ENCODE measurements around the gene SLC4A3. TPM values are rescaled to one million over a fixed set of nuclear protein-coding genes. Genes with fewer than 3 reads are reported as not detected.

The SLC4A3 gene
- total and polyA plus RNA-seq, 2 donors from 2014 or later: 4.9 to 5.2 TPM

DNA sequence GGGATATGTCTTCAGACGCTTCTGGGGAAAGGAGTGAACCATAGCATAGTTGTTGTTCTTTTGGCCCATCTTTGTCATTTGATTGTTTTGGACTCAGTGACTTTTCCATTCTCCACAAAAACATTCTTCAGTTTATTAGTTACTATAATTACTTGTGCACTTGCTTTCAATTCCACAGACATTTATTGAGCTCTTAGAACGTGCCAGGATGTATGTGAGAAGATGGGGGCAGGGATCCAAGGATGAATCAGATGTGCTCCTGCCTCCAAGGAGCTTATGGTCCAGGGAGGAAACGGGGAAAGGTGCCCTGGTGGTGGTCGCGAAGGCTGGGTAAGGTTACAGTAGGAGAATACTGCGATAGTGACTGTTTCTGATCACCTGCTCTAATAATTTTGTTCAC is 6.9 kb upstream of the SLC4A3 start:
- FAIRE-seq: no peak
- H3K9me3 ChIP-seq (ENCODE audit: control insufficient read depth in 2 of 3, insufficient read depth in 1 of 3, low read length in 3 of 3): no peaks in the 10 kb centered on the region
- H3K4me3 ChIP-seq (ENCODE audit: low read length in 3 of 3): no peak overlapping the region
- no peak overlapping the region for H3K27ac ChIP-seq (ENCODE audit: low read depth in 2 of 2, low read length in 2 of 2)
- intact Hi-C loops (cut with DNase I): no loop called here
- H3K27me3 ChIP-seq (ENCODE audit: control insufficient read depth, insufficient read depth, low read length): no peaks in the 10 kb centered on the region
- H3K4me1 ChIP-seq (ENCODE audit: control insufficient read depth in 2 of 3, insufficient read depth in 2 of 3, low read depth in 1 of 3, low read length in 3 of 3): no peaks in the 10 kb centered on the region
- TF ChIP-seq, protein P1, sequence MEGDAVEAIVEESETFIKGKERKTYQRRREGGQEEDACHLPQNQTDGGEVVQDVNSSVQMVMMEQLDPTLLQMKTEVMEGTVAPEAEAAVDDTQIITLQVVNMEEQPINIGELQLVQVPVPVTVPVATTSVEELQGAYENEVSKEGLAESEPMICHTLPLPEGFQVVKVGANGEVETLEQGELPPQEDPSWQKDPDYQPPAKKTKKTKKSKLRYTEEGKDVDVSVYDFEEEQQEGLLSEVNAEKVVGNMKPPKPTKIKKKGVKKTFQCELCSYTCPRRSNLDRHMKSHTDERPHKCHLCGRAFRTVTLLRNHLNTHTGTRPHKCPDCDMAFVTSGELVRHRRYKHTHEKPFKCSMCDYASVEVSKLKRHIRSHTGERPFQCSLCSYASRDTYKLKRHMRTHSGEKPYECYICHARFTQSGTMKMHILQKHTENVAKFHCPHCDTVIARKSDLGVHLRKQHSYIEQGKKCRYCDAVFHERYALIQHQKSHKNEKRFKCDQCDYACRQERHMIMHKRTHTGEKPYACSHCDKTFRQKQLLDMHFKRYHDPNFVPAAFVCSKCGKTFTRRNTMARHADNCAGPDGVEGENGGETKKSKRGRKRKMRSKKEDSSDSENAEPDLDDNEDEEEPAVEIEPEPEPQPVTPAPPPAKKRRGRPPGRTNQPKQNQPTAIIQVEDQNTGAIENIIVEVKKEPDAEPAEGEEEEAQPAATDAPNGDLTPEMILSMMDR (IDR thresholded peaks at IDR 0.05; ENCODE audit: borderline replicate concordance, extremely low read depth, insufficient read depth): no peak
- no peak for DNase-seq
- peaks cover 0 to 3% (median 0%) of the 10 kb centered on the region in 3 donors for H3K36me3 ChIP-seq (ENCODE audit: control insufficient read depth in 2 of 3, insufficient read depth in 3 of 3, low read length in 3 of 3)
- no peak overlapping the region for H3K9ac ChIP-seq (ENCODE audit: low read length in 3 of 3)

DNA sequence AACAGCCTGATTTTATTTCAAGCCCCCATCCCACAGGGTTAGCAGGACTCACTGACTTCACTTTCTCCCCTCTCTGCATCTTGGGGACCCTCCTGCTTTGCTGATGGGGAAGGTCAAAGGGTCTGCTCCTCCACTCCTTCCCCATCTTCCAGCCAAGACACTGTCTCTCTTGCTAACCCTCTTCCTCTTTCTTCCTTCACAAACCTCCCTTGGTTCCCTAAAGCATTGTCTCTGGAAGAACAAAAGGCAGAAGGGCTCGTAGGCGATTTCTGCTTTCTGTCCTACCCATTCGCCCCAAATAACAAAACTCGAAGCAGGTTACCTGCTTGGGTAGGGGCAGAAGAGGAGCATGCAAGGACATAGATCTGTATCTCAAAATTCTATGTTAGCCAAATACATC is 5.5 kb upstream of the SLC4A3 start:
- Histone ChIP-seq H3K4me3 (ENCODE audit: low read length in 3 of 3) (no peak overlapping the region), H3K9ac (ENCODE audit: low read length in 3 of 3) (no peak overlapping the region), H3K4me1 (ENCODE audit: control insufficient read depth in 2 of 3, insufficient read depth in 2 of 3, low read depth in 1 of 3, low read length in 3 of 3) (no peaks in the 10 kb centered on the region), H3K9me3 (ENCODE audit: control insufficient read depth in 2 of 3, insufficient read depth in 1 of 3, low read length in 3 of 3) (no peaks in the 10 kb centered on the region), H3K27ac (ENCODE audit: low read depth in 2 of 2, low read length in 2 of 2) (no peak overlapping the region), H3K27me3 (ENCODE audit: control insufficient read depth, insufficient read depth, low read length) (no peaks in the 10 kb centered on the region), H3K36me3 (ENCODE audit: control insufficient read depth in 2 of 3, insufficient read depth in 3 of 3, low read length in 3 of 3) (no peaks in the 10 kb centered on the region)
- no peak for DNase-seq
- FAIRE-seq: no peak
- intact Hi-C loops (cut with DNase I): no loop called here
- TF ChIP-seq, protein P1 (IDR thresholded peaks at IDR 0.05; ENCODE audit: borderline replicate concordance, extremely low read depth, insufficient read depth): no peak

DNA sequence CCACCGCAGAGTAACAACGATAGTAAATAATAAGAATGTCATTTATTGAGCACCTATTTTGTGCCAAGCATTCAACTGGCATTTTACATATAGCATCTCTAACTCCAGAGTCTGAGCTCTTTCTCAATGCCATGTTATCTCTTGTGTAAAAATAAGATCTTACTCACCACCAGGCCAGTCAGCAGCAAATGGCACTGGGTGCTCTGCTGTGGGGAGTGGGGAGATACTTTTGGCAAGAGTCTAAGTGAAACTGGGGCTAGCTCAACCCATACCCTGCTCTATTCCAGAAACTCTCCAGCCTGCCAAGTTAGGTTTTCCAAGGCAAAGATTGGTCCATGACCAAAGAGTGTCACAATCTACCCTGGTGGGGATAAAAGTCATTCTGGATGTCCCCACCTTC is 5.0 kb upstream of the SLC4A3 start:
- no peak for FAIRE-seq
- H3K4me3 ChIP-seq (ENCODE audit: low read length in 3 of 3): no peak overlapping the region
- no peak overlapping the region for H3K9ac ChIP-seq (ENCODE audit: low read length in 3 of 3)
- H3K9me3 ChIP-seq (ENCODE audit: control insufficient read depth in 2 of 3, insufficient read depth in 1 of 3, low read length in 3 of 3): no peaks in the 10 kb centered on the region
- H3K27ac ChIP-seq (ENCODE audit: low read depth in 2 of 2, low read length in 2 of 2): no peak overlapping the region
- intact Hi-C loops (cut with DNase I): no loop called here
- no peaks in the 10 kb centered on the region for H3K4me1 ChIP-seq (ENCODE audit: control insufficient read depth in 2 of 3, insufficient read depth in 2 of 3, low read depth in 1 of 3, low read length in 3 of 3)
- H3K36me3 ChIP-seq (ENCODE audit: control insufficient read depth in 2 of 3, insufficient read depth in 3 of 3, low read length in 3 of 3): no peaks in the 10 kb centered on the region
- no peaks in the 10 kb centered on the region for H3K27me3 ChIP-seq (ENCODE audit: control insufficient read depth, insufficient read depth, low read length)
- DNase-seq: no peak
- TF ChIP-seq, protein P1 (IDR thresholded peaks at IDR 0.05; ENCODE audit: borderline replicate concordance, extremely low read depth, insufficient read depth): no peak

DNA sequence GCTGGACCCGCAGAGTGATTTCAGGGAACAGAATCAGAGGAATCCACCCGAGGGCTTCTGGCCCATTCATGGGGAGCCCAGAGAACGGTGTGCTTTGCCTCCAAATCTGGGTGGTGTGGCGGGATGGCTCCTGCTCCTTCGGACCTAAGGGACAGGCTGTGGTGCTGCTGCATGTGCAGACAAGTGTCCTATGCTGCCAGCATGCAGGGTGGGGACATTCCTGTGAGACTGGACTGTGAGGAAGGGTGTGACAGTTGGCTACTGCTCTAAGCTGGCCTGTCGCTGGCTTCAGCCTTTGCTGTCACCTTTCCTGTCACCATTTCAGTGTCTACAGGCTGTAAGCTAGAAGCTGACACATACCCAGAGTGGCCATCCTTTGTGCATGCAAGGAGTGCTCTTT is 2.9 kb upstream of the SLC4A3 start:
- no peaks in the 10 kb centered on the region for H3K27me3 ChIP-seq (ENCODE audit: control insufficient read depth, insufficient read depth, low read length)
- H3K9ac ChIP-seq (ENCODE audit: low read length in 3 of 3): no peak overlapping the region
- no peak overlapping the region for H3K4me3 ChIP-seq (ENCODE audit: low read length in 3 of 3)
- no peaks in the 10 kb centered on the region for H3K9me3 ChIP-seq (ENCODE audit: control insufficient read depth in 2 of 3, insufficient read depth in 1 of 3, low read length in 3 of 3)
- no peaks in the 10 kb centered on the region for H3K36me3 ChIP-seq (ENCODE audit: control insufficient read depth in 2 of 3, insufficient read depth in 3 of 3, low read length in 3 of 3)
- H3K4me1 ChIP-seq (ENCODE audit: control insufficient read depth in 2 of 3, insufficient read depth in 2 of 3, low read depth in 1 of 3, low read length in 3 of 3): no peaks in the 10 kb centered on the region
- TF ChIP-seq, protein P1 (IDR thresholded peaks at IDR 0.05; ENCODE audit: borderline replicate concordance, extremely low read depth, insufficient read depth): no peak
- H3K27ac ChIP-seq (ENCODE audit: low read depth in 2 of 2, low read length in 2 of 2): no peak overlapping the region
- intact Hi-C loops (cut with DNase I): no loop called here
- FAIRE-seq (no peak), DNase-seq (no peak)

Measured in kidney (tissue), 14 donors.